SKM-1 (cell line): Measurements from ENCODE around the gene GTPBP6.
"Not testable (repeated sequence)": the region's sequence is repeated elsewhere in the genome, so short reads cannot be mapped to it uniquely, and the experiment has no call there.

Experiments
- DNase-seq: peaks from one replicate; lab custom pipeline; 2025; ENCODE audit not compliant: unreplicated experiment; lab: John Stamatoyannopoulos, UW

GTPBP6 gene

GRCh38 chrX:317424-318067 is 1.1 kb downstream of the GTPBP6 start:
- no peak for DNase-seq

GRCh38 chrX:316351-317325 is 2.0 kb downstream of the GTPBP6 start:
- no peak for DNase-seq

GRCh38 chrX:314781-315595 is 3.6 kb downstream of the GTPBP6 start:
- DNase-seq, result no peak

GRCh38 chrX:314049-314448 is 4.5 kb downstream of the GTPBP6 start:
- no peak for DNase-seq

GRCh38 chrX:313546-313945 is 5.0 kb downstream of the GTPBP6 start:
- no peak for DNase-seq

GRCh38 chrX:312621-313331 is 5.8 kb downstream of the GTPBP6 start:
- DNase-seq, result no peak

- no peak for DNase-seq
Observed at GRCh38 chrX:311156-312129, 7.2 kb downstream of the GTPBP6 start.

- no peak for DNase-seq
Observed at GRCh38 chrX:310621-311155, 7.9 kb downstream of the GTPBP6 start.

- no peak for DNase-seq
Observed at GRCh38 chrX:308821-309520, 9.6 kb downstream of the GTPBP6 start.

- no peak for DNase-seq
Observed at GRCh38 chrX:307261-308111, 11.1 kb downstream of the GTPBP6 start.

- not testable (repeated sequence) for DNase-seq
Observed at GRCh38 chrX:306614-307251, 11.9 kb downstream of the GTPBP6 start.

GRCh38 chrX:305781-306613 is 12.6 kb downstream of the GTPBP6 start:
- DNase-seq, result not testable (repeated sequence)

GRCh38 chrX:302975-303374 is 15.6 kb downstream of the GTPBP6 start:
- DNase-seq, result no peak

GRCh38 chrX:300334-300733 is 18.3 kb downstream of the GTPBP6 start:
- DNase-seq, result no peak

GRCh38 chrX:298993-299392 is 19.6 kb downstream of the GTPBP6 start:
- no peak for DNase-seq

- DNase-seq, result no peak
Observed at GRCh38 chrX:295136-295535, 23.5 kb downstream of the GTPBP6 start.
